NCI-H1092 (cell line): Measurements from ENCODE around the gene PARVG.

Experiments
- DNase-seq: peaks from one replicate; lab custom pipeline; 2025; lab: John Stamatoyannopoulos, UW

PARVG gene

GRCh38 chr22:44154436-44154942 lies 26.2 kb upstream of the PARVG start:
- no peak for DNase-seq

- DNase-seq, result no peak
Measured at GRCh38 chr22:44155115-44155514, 25.6 kb upstream of the PARVG start.

GRCh38 chr22:44157916-44158618 lies 22.7 kb upstream of the PARVG start:
- no peak for DNase-seq

GRCh38 chr22:44158816-44159215 lies 21.9 kb upstream of the PARVG start:
- no peak for DNase-seq

GRCh38 chr22:44159221-44159620 lies 21.5 kb upstream of the PARVG start:
- no peak for DNase-seq

GRCh38 chr22:44159811-44160210 lies 20.9 kb upstream of the PARVG start:
- DNase-seq, result no peak

GRCh38 chr22:44160421-44160820 lies 20.3 kb upstream of the PARVG start:
- DNase-seq, result no peak

GRCh38 chr22:44161673-44162072 lies 19.1 kb upstream of the PARVG start:
- no peak for DNase-seq

- no peak for DNase-seq
Measured at GRCh38 chr22:44162960-44163359, 17.8 kb upstream of the PARVG start.

- no peak for DNase-seq
Measured at GRCh38 chr22:44163536-44163935, 17.2 kb upstream of the PARVG start.

- DNase-seq, result no peak
Measured at GRCh38 chr22:44164031-44164430, 16.7 kb upstream of the PARVG start.

- DNase-seq, result no peak
Measured at GRCh38 chr22:44165286-44165874, 15.3 kb upstream of the PARVG start.

GRCh38 chr22:44166498-44167276 lies 14.0 kb upstream of the PARVG start:
- DNase-seq, result no peak

GRCh38 chr22:44167501-44167900 lies 13.2 kb upstream of the PARVG start:
- no peak for DNase-seq

GRCh38 chr22:44168206-44168605 lies 12.5 kb upstream of the PARVG start:
- DNase-seq, result no peak

GRCh38 chr22:44170470-44170869 lies 10.3 kb upstream of the PARVG start:
- DNase-seq, result no peak

- no peak for DNase-seq
Measured at GRCh38 chr22:44171561-44171960, 9.2 kb upstream of the PARVG start.

GRCh38 chr22:44172370-44173108 lies 8.2 kb upstream of the PARVG start:
- DNase-seq, result no peak

GRCh38 chr22:44173154-44173553 lies 7.6 kb upstream of the PARVG start:
- DNase-seq, result no peak

GRCh38 chr22:44175676-44176075 lies 5.0 kb upstream of the PARVG start:
- DNase-seq, result no peak

- no peak for DNase-seq
Measured at GRCh38 chr22:44179196-44179988, 1.3 kb upstream of the PARVG start.
